GM13977 (cell line): ENCODE measurements around the gene KCNK13.

ENCODE experiments used
- DNase-seq: peaks from one replicate; pipeline ENCODE4 v3.0.0; 2012; ENCODE audit warnings: low spot score
- in situ Hi-C: fragments of 300-500 bp; cut with MboI; formaldehyde crosslinking; loops from one replicate; pipeline ENCODE4 v1.12.0; 2022; ENCODE audit warnings: low sequenced_read_pairs, low pct_unique_long_range_greater_than_20kb, mixed read lengths, inconsistent platforms; ENCODE audit not compliant: unreplicated experiment
- TF ChIP-seq, protein P1 (sequence below): IDR thresholded peaks from 2 replicates; pipeline ENCODE4 v1.5.1; 2012; ENCODE audit warnings: mild to moderate bottlenecking, control low read depth; ENCODE audit not compliant: insufficient read depth; ENCODE audit errors: extremely low read depth, missing control alignments

Gene KCNK13

DNA sequence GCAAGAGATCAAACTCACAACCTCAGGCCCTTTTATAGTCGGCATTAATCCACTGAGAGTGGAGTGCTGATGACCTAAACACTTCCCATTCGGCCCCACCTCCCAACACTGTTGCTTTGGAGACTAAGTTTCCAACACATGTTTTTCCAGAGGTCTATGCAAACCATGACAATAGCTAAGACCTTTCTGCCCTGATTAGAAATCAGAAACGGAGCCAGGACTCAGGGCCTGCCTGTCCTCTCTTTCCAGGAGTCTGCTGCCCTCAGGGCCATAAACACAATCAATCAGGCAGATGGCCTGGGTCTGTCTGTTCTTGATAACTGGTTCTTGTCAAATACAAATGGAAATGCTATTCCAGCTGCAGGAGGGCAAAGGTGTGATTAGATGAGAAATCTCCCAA, 97.4 kb downstream of the KCNK13 start:
- TF ChIP-seq, protein P1, sequence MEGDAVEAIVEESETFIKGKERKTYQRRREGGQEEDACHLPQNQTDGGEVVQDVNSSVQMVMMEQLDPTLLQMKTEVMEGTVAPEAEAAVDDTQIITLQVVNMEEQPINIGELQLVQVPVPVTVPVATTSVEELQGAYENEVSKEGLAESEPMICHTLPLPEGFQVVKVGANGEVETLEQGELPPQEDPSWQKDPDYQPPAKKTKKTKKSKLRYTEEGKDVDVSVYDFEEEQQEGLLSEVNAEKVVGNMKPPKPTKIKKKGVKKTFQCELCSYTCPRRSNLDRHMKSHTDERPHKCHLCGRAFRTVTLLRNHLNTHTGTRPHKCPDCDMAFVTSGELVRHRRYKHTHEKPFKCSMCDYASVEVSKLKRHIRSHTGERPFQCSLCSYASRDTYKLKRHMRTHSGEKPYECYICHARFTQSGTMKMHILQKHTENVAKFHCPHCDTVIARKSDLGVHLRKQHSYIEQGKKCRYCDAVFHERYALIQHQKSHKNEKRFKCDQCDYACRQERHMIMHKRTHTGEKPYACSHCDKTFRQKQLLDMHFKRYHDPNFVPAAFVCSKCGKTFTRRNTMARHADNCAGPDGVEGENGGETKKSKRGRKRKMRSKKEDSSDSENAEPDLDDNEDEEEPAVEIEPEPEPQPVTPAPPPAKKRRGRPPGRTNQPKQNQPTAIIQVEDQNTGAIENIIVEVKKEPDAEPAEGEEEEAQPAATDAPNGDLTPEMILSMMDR = no peak
- in situ Hi-C loops = no loop called here
- no peak for DNase-seq

DNA sequence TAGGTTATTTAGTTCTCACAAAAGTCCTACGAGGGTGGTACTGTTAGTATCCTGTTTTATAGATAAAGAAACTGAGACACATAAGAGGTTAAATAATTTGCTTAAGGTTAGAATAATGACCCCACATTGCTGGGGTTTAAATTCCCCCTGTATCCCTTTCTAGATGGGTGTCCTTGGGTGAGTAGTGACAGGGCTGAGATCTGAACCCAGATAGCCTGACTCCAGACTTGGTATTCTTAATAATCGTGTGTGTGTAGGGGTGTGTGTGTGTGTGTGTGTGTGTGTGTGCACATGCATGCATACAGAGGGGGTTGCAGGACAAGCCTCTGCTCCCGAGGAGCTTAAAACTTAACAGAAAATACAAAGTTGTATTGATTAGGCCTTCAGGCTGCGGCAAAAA, 97.9 kb downstream of the KCNK13 start:
- no peak for DNase-seq
- TF ChIP-seq, protein P1 = no peak
- in situ Hi-C loops = no loop called here

DNA sequence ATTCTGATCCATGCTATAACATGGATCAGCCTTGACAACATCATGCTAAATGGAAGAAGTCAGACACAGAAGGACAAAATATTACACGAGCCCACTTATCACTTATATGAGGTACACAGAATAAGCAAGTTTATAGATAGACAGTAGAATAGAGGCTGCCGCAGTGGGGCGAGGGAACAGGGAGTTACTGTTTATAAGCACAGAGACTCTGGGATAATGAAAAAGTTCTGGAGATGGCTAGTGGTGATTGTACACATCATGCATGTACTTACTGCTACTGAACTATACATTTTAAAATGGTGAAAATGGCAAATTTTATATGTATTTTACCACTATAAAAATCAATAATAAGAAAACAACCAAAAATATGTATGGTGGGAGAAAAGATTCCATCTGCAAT, 99.3 kb downstream of the KCNK13 start:
- in situ Hi-C loops = no loop called here
- no peak for DNase-seq
- TF ChIP-seq, protein P1 = no peak

DNA sequence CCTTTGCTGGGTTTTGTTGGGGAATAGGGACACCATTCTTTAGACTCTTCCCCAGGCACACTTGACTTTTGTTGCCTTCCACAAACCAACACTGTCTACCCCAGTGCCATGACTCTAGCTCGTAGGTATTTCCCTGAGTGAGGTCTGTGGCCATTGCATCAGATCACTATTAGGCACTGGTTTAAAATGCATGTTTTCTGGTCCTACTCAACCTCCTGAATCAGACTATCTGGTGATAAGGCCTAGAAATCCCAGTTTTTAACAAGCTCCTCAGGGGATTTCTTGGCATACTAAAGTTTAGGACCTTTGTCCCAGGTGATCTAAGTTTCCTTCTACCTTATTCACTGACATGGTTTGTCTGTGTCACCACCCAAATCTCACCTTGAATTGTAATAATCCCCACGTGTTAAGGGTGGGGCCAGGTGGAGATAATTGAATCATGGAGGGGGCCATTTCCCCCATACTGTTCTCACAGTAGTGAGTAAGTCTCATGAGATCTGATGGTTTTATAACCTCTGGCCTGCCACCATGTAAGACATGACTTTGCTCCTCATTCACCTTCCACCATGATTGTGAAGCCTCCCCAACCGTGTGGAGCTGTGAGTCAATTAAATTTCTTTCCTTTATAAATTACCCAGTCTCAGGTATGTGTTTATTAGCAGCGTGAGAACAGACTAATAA, 106.8 kb downstream of the KCNK13 start:
- in situ Hi-C loops = no loop called here
- no peak for DNase-seq
- TF ChIP-seq, protein P1 = no peak

DNA sequence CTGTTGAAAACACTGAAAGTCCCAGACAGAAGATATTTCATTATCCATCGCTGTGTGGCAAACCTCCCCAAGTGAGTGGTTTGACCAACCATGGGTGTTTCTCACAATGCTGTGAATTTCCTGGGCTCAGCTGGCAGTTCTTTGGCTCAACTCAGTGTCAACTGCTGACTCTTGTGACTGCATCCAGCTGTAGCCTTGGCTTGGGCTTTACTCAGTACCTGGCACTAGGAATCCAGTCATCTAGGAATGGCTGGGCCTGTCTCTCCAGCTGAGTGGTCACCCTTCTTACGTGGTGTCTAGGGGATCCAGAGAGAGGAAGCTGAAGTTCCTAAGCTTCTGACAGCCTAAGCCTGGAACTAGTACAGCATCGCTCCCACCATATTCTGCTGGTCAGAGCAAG, 113.8 kb downstream of the KCNK13 start:
- no peak for DNase-seq

DNA sequence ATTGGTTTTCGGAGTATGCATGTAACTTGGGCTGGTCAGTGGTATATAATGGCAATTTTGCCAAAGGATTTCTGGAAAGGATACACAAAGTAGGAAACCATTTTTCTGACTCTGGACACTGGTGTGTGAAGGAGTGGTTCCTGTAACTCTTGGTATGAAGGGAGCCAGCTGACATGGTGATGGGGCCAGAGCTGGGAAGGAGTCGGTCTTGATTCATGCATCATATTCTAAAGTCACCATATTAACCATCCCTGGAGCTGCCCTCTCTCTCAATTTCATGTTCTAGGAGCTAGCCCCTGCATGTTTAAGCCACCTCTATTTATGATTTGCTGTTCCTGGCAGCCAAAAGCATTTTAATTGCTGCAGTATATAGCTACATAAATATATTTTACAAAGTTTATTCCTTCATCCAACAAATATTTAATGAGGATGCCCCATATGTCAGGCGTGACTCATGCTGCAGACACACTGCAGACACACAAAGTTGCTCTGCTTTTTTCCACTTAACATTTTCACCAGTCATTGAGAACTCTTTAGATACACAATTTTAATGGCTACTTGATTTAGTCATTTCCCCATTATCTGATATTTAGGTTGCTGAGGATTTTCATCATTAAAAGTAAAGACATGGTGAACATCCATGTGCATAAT, 115.9 kb downstream of the KCNK13 start:
- in situ Hi-C loops = no loop called here
- DNase-seq = no peak
- TF ChIP-seq, protein P1 = no peak

More for the DNA sequence above, 113.8 kb downstream of the KCNK13 start:
- TF ChIP-seq, protein P1 = no peak
- in situ Hi-C loops = no loop called here

DNA sequence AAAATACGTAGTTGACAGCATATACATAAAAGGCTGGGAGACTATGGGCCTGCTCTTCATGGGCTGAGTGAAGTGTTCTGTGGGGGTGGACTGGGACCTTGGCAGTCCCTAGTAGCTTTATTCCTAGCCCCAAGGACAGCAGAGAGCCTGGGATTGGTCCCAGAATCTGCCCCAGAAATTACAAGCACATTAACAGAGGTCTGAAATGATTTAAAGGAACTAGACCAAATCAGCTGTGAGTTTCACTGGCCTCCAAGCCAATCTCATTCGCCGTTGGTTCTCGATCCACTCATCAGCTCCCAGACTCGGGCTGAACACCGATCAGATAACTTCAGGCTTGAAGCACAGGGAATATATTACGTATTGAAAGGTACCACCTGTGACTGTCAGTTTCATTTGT, 117.6 kb downstream of the KCNK13 start:
- DNase-seq = no peak
- TF ChIP-seq, protein P1 = no peak
- in situ Hi-C loops = no loop called here
